Natural killer cell (primary cell): ENCODE results near the gene SLC25A44. TPM values are rescaled to one million over a fixed set of nuclear protein-coding genes. Genes with fewer than 3 reads are reported as not detected.

Experiments
- ATAC-seq, 3 donors: fragments of 150-1000 bp in 2 of 3; fragments of 200-7000 bp in 1 of 3; cut with Tn5 transposase; 1 replicate in 1 of 3; 2 replicates in 2 of 3; pipeline ENCODE4 v1.10.0; 2021; ENCODE audit warnings: mild to moderate bottlenecking in 2 of 3, moderate library complexity in 2 of 3
- DNase-seq, 2 donors: peaks; one replicate each; pipeline versions ENCODE4 v3.0.0 to v3.0.0-alpha.2; 2013 to 2021; ENCODE audit warnings: mixed read lengths in 1 of 2
- H3K27ac ChIP-seq: one replicate; pipeline ENCODE4 v1.5.1; 2013; ENCODE audit warnings: mild to moderate bottlenecking, low read length
- H3K27me3 ChIP-seq: one replicate; pipeline ENCODE4 v1.6.1; 2013; ENCODE audit warnings: low read length; ENCODE audit not compliant: control insufficient read depth, insufficient read depth
- H3K36me3 ChIP-seq: one replicate; pipeline ENCODE4 v1.6.1; 2013; ENCODE audit warnings: low read length; ENCODE audit not compliant: control insufficient read depth, insufficient read depth
- H3K4me1 ChIP-seq: one replicate; pipeline ENCODE4 v1.6.1; 2013; ENCODE audit warnings: low read length; ENCODE audit not compliant: control insufficient read depth, insufficient read depth
- H3K4me3 ChIP-seq: one replicate; pipeline ENCODE4 v1.5.1; 2013; ENCODE audit warnings: low read length
- H3K9me3 ChIP-seq: one replicate; pipeline ENCODE4 v1.6.1; 2013; ENCODE audit warnings: low read length; ENCODE audit not compliant: control insufficient read depth, insufficient read depth
- H3K27ac Mint-ChIP-seq, 2 donors: one replicate each; pipeline ENCODE4 v1.8.0; 2022; ENCODE audit warnings: mild to moderate bottlenecking in 2 of 2, mixed read lengths in 2 of 2, moderate library complexity in 1 of 2
- H3K27me3 Mint-ChIP-seq, 2 donors: one replicate each; pipeline ENCODE4 v1.8.0; 2022; ENCODE audit warnings: low read depth in 2 of 2, mixed read lengths in 2 of 2
- H3K36me3 Mint-ChIP-seq: one replicate; pipeline ENCODE4 v1.8.0; 2022; ENCODE audit warnings: mixed read lengths
- H3K4me1 Mint-ChIP-seq, 2 donors: one replicate each; pipeline ENCODE4 v1.8.0; 2022; ENCODE audit warnings: mixed read lengths in 2 of 2
- H3K4me3 Mint-ChIP-seq: one replicate; pipeline ENCODE4 v1.8.0; 2022; ENCODE audit warnings: mild to moderate bottlenecking, moderate library complexity, mixed read lengths
- H3K9me3 Mint-ChIP-seq, 2 donors: one replicate each; pipeline ENCODE4 v1.8.0; 2022; ENCODE audit warnings: mixed read lengths in 2 of 2
- WGBS: methylation state at CpG from one replicate; pipeline ENCODE4 v1.1.7; 2013; ENCODE audit warnings: missing lambda C conversion rate; ENCODE audit not compliant: insufficient coverage; 5-methylcytosine and 5-hydroxymethylcytosine counted together
- intact Hi-C: fragments of 100-400 bp; cut with micrococcal nuclease; formaldehyde crosslinking; loops from one replicate; pipeline ENCODE4 v1.14.2; 2022
- total RNA-seq, 4 donors: library from RNA; stranded (reverse); fragments of 120-200 nt in 1 of 4; gene quantifications; one replicate each; pipeline versions ENCODE4 v1.2.3 to v1.2.4, GENCODE V29; 2013 to 2022
- TF ChIP-seq, protein P1 (sequence below): fragments of 200-600 bp; IDR thresholded peaks from one replicate; pipeline ENCODE4 v1.8.0; 2022; ENCODE audit warnings: antibody characterized with exemption

The SLC25A44 gene
- total RNA-seq, 3 donors from 2014 or later (not counting 1 experiment from before 2014, with no cell fraction given), result 17.1 to 49.2 (median 22.0) TPM

DNA sequence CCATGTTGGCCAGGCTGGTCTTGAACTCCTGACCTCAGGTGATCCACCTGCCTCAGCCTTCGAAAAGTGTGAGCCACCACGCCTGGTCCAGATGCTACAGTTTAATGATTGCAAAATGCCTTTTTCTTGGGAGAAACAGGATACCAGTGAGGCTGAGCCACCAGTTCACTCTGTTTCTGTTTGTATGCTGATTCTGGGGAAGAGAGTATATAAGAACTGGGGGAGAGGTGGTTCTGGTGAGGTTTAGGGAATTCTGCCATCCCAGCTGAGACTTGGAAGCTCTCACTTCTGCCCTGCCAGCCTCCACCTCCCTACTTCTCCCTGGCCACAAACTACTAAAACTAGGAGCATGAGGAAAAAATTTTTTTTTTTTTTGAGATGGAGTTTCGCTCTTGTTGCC lies 10.8 kb downstream of the SLC25A44 start:
- H3K36me3 ChIP-seq, result peaks cover 39% of the 10 kb centered on the region
- H3K4me3 ChIP-seq, result no peak overlapping the region
- 97% methylated on average over 2 of the region's 3 CpGs for WGBS
- Mint-ChIP-seq H3K9me3 (no peaks in the 10 kb centered on the region), H3K27ac (no peak overlapping the region), H3K4me3 (no peak overlapping the region), H3K27me3 (no peaks in the 10 kb centered on the region), H3K4me1 (peaks cover 14 to 17% of the 10 kb centered on the region in 2 donors), H3K36me3 (peaks cover 8% of the 10 kb centered on the region)
- no peak for ATAC-seq
- TF ChIP-seq, protein P1, sequence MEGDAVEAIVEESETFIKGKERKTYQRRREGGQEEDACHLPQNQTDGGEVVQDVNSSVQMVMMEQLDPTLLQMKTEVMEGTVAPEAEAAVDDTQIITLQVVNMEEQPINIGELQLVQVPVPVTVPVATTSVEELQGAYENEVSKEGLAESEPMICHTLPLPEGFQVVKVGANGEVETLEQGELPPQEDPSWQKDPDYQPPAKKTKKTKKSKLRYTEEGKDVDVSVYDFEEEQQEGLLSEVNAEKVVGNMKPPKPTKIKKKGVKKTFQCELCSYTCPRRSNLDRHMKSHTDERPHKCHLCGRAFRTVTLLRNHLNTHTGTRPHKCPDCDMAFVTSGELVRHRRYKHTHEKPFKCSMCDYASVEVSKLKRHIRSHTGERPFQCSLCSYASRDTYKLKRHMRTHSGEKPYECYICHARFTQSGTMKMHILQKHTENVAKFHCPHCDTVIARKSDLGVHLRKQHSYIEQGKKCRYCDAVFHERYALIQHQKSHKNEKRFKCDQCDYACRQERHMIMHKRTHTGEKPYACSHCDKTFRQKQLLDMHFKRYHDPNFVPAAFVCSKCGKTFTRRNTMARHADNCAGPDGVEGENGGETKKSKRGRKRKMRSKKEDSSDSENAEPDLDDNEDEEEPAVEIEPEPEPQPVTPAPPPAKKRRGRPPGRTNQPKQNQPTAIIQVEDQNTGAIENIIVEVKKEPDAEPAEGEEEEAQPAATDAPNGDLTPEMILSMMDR, result no peak
- DNase-seq, result no peak
- no peaks in the 10 kb centered on the region for H3K9me3 ChIP-seq
- no peaks in the 10 kb centered on the region for H3K27me3 ChIP-seq
- intact Hi-C loops, result no loop called here
- no peaks in the 10 kb centered on the region for H3K4me1 ChIP-seq
- H3K27ac ChIP-seq, result no peak overlapping the region

DNA sequence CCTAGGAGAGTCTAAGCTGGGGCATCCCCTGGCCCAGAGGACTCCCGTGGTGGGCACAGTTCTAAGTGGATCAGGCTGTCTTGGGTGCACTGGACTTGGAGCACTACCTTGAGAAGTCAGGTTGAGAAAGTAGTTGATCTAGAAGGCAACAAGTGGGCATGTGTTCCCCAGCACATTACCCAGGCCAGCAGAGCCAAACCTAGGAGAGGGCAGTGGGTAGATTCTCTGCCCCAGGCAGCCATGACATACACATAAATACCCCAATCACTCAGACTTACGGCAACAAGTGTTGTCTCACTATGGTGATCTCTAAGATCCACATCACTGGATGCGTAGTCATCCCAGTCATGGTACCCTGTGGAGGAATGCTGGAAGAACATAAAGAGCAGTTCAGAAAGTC lies 17.3 kb downstream of the SLC25A44 start:
- Mint-ChIP-seq H3K27ac (peak overlapping the region; percentile 99), H3K4me3 (peak overlapping the region; percentile 45), H3K9me3 (no peaks in the 10 kb centered on the region), H3K36me3 (peaks cover 8% of the 10 kb centered on the region), H3K27me3 (no peaks in the 10 kb centered on the region), H3K4me1 (peaks cover 20 to 25% of the 10 kb centered on the region in 2 donors)
- ATAC-seq, result no peak
- no peak for DNase-seq
- H3K27me3 ChIP-seq, result no peaks in the 10 kb centered on the region
- no peaks in the 10 kb centered on the region for H3K9me3 ChIP-seq
- peaks cover 27% of the 10 kb centered on the region for H3K36me3 ChIP-seq
- TF ChIP-seq, protein P1, result no peak
- no peak overlapping the region for H3K4me3 ChIP-seq
- peaks cover 20% of the 10 kb centered on the region for H3K4me1 ChIP-seq
- H3K27ac ChIP-seq, result no peak overlapping the region
- WGBS, result 98% methylated on average over 3 of the region's 3 CpGs
- intact Hi-C loops, result no loop called here

DNA sequence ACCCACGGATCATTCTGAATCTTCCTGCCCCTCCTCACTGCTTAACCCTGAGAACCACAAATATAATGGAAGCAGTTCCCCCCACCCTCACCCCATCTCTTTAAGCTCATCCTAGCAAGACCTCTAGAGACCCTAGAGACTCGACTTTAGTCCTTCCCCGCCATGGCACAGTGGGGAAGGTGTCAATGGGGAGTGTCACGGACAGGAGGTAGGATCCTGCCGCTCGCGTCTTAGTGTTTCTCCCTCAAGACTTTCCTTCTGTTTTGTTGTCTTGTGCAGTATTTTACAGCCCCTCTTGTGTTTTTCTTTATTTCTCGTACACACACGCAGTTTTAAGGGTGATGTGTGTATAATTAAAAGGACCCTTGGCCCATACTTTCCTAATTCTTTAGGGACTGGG lies 18.2 kb downstream of the SLC25A44 start:
- Histone ChIP-seq H3K36me3 (peaks cover 27% of the 10 kb centered on the region), H3K4me1 (peaks cover 20% of the 10 kb centered on the region), H3K27me3 (no peaks in the 10 kb centered on the region), H3K9me3 (no peaks in the 10 kb centered on the region), H3K27ac (peak overlapping the region; percentile 85), H3K4me3 (peak overlapping the region; percentile 60)
- WGBS, result 96% methylated on average over 8 of the region's 9 CpGs
- intact Hi-C loops, result loop anchor here (1.0 kb wide), 1 partner anchor 18 kb away; the partner anchor contains the start of gene SLC25A44
- DNase-seq, result no peak
- peaks cover 20 to 25% of the 10 kb centered on the region in 2 donors for H3K4me1 Mint-ChIP-seq
- H3K27ac Mint-ChIP-seq, result peak overlapping the region; percentile 99
- peak overlapping the region; percentile 98 for H3K4me3 Mint-ChIP-seq
- TF ChIP-seq, protein P1, result no peak
- no peak for ATAC-seq
- H3K36me3 Mint-ChIP-seq, result peaks cover 8% of the 10 kb centered on the region
- H3K27me3 Mint-ChIP-seq, result no peaks in the 10 kb centered on the region
- H3K9me3 Mint-ChIP-seq, result no peaks in the 10 kb centered on the region
